ENCODE results near the gene SELPLG.
A peak's percentile ranks its signal among the peaks of the same experiment; 100 is the strongest.
"Not testable (repeated sequence)": the region's sequence is repeated elsewhere in the genome, so short reads cannot be mapped to it uniquely, and the experiment has no call there.

Gene SELPLG

GRCh38 chr12:108665608-108666202, 32.0 kb upstream of the SELPLG start:
- DNase-seq (ENCODE audit: insufficient read length, low spot score) (no peak), FAIRE-seq (peak; percentile 71)
- no peak for TF ChIP-seq POLR2A (IDR thresholded peaks at IDR 0.05; ENCODE audit: low read depth, low read length)

GRCh38 chr12:108664338-108665258, 30.9 kb upstream of the SELPLG start:
- FAIRE-seq (peak; percentile 99), DNase-seq (ENCODE audit: insufficient read length, low spot score) (peak; percentile 59)
- TF ChIP-seq POLR2A (IDR thresholded peaks at IDR 0.05; ENCODE audit: low read depth, low read length), result no peak

- FAIRE-seq (no peak), DNase-seq (ENCODE audit: insufficient read length, low spot score) (no peak)
- TF ChIP-seq POLR2A (IDR thresholded peaks at IDR 0.05; ENCODE audit: low read depth, low read length), result no peak
Observed at GRCh38 chr12:108663324-108664015, 29.8 kb upstream of the SELPLG start.

- not testable (repeated sequence) for DNase-seq (ENCODE audit: insufficient read length, low spot score); FAIRE-seq
Observed at GRCh38 chr12:108658115-108658514, 24.4 kb upstream of the SELPLG start.

- no peak for TF ChIP-seq POLR2A (IDR thresholded peaks at IDR 0.05; ENCODE audit: low read depth, low read length)
- FAIRE-seq (no peak), DNase-seq (ENCODE audit: insufficient read length, low spot score) (no peak)
Observed at GRCh38 chr12:108657130-108657745, 23.5 kb upstream of the SELPLG start.

- not testable (repeated sequence) for FAIRE-seq; DNase-seq (ENCODE audit: insufficient read length, low spot score)
Observed at GRCh38 chr12:108656247-108656646, 22.6 kb upstream of the SELPLG start.

- not testable (repeated sequence) for DNase-seq (ENCODE audit: insufficient read length, low spot score); FAIRE-seq
Observed at GRCh38 chr12:108655812-108656175, 22.1 kb upstream of the SELPLG start.

GRCh38 chr12:108654622-108655021, 20.9 kb upstream of the SELPLG start:
- not testable (repeated sequence) for DNase-seq (ENCODE audit: insufficient read length, low spot score); FAIRE-seq

GRCh38 chr12:108653922-108654321, 20.2 kb upstream of the SELPLG start:
- DNase-seq (ENCODE audit: insufficient read length, low spot score) (no peak), FAIRE-seq (no peak)
- TF ChIP-seq POLR2A (IDR thresholded peaks at IDR 0.05; ENCODE audit: low read depth, low read length), result no peak

- no peak for TF ChIP-seq POLR2A (IDR thresholded peaks at IDR 0.05; ENCODE audit: low read depth, low read length)
- DNase-seq (ENCODE audit: insufficient read length, low spot score) (no peak), FAIRE-seq (no peak)
Observed at GRCh38 chr12:108653082-108653516, 19.4 kb upstream of the SELPLG start.

GRCh38 chr12:108650083-108650482, 16.4 kb upstream of the SELPLG start:
- DNase-seq (ENCODE audit: insufficient read length, low spot score) (no peak), FAIRE-seq (no peak)
- no peak for TF ChIP-seq POLR2A (IDR thresholded peaks at IDR 0.05; ENCODE audit: low read depth, low read length)

- FAIRE-seq, result peak; percentile 84
Observed at GRCh38 chr12:108649669-108650068, 16.0 kb upstream of the SELPLG start.

GRCh38 chr12:108649126-108649525, 15.4 kb upstream of the SELPLG start:
- TF ChIP-seq POLR2A (IDR thresholded peaks at IDR 0.05; ENCODE audit: low read depth, low read length), result no peak
- FAIRE-seq (no peak), DNase-seq (ENCODE audit: insufficient read length, low spot score) (no peak)

More at GRCh38 chr12:108649669-108650068, 16.0 kb upstream of the SELPLG start:
- no peak for TF ChIP-seq POLR2A (IDR thresholded peaks at IDR 0.05; ENCODE audit: low read depth, low read length)
- DNase-seq (ENCODE audit: insufficient read length, low spot score), result peak; percentile 65

- DNase-seq (ENCODE audit: insufficient read length, low spot score) (no peak), FAIRE-seq (no peak)
- no peak for TF ChIP-seq POLR2A (IDR thresholded peaks at IDR 0.05; ENCODE audit: low read depth, low read length)
Observed at GRCh38 chr12:108648371-108648770, 14.7 kb upstream of the SELPLG start.

Measured in H54 (cell line).